Activated CD8-positive, alpha-beta memory T cell treated with anti-CD3 and anti-CD28 coated beads for 36 hours (primary cell): Measurements from ENCODE around the gene ORM1. TPM values are rescaled to one million over a fixed set of nuclear protein-coding genes. Genes with fewer than 3 reads are reported as not detected.

Experiments
- CTCF ChIA-PET: fragments of 350-600 bp; sonication (Branson Sonifier 250); formaldehyde crosslinking; loops from one replicate; lab custom pipeline; 2021; ENCODE audit warnings: antibody characterized with exemption; lab: Charles Lee
- POLR2A ChIA-PET: fragments of 350-600 bp; sonication (Branson Sonifier 250); formaldehyde crosslinking; loops from one replicate; lab custom pipeline; 2021; ENCODE audit warnings: antibody characterized with exemption; lab: Charles Lee
- total RNA-seq, 2 experiments: library from RNA; stranded (reverse); gene quantifications; one replicate each; pipeline ENCODE4 v1.2.3, GENCODE V29; 2021

Gene ORM1
- total RNA-seq, 2 experiments from 2014 or later = not detected

DNA sequence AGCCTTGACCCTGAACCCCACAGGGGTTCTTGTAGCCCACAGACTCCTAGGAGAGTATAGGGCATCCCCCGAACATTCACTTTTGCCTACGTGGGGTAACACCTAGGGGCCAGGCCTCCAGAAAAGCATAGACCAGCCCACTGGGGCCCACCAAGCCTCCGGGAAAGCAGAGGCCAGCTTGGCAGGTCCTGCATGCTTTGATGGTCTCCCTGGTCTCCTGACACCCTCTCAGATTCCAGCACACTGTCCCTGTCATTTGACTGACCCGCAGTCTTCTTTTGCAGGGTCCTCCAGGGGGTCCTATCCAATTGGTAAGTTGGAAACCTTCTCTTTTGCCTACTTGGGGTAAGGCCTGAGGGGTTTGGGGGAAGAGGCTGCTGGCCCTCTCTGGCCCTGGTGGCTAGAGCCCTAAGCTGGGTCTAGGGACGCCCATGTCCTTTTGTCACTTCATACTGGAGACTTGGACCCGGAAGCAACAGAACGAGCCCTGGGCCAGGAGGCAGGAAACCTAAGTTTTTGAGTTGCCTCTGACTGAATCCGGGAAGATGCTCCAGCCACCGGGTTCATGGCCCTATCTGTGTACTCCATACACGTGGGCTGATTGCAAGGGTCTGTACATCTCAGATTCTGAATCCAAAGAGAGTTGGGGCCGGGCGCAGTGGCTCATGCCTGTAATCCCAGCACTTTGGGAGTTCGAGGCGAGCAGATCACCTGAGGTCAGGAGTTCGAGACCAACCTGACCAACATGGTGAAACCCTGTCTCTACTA, 20.9 kb upstream of the ORM1 start:
- CTCF ChIA-PET = no interaction called here

DNA sequence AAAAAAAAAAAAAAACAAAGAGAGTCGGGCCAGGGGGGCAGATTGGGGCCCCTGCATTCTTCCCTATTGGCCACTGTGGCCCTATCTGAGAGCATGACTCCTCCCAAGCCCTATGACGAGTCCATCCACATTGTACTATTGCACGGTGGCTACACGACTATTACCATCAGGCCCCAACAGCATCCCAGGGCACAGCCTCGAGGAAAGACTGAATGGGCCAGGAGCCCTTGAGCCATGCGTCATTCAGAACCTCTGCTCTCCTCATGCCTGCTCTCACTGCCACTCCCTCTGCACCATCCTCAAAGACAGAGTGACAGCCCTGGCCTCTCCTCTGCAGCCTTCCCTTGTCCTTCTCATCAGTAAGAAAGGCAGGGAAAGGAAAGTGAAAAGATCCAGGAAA, 20.2 kb upstream of the ORM1 start:
- CTCF ChIA-PET = no interaction called here
- POLR2A ChIA-PET = no interaction called here

More for the DNA sequence above, 20.9 kb upstream of the ORM1 start:
- POLR2A ChIA-PET = no interaction called here

DNA sequence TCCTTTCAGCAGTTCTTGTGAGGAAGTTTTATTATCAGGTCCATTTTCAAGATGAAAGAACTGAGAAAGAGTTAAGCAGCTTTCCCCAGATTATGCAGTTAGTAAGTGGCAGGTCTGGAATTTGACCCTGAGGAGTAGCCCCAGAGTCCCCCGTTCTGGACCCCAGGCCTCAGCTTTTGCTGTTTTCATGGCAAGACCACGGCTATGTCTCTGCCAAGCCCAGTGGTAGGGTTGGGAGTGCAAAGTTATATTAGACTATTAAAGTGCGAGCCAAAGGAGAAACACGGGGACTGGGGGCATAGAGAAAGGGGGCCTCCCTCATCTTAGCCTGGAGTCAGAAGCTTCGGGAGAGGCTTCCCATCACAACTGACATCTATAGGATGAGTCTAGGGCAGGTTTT, 19.3 kb upstream of the ORM1 start:
- ChIA-PET CTCF (interaction anchor here (1.5 kb wide), 1 partner anchor 13 kb away, joined by 9 read pairs; no protein-coding TSS in a partner anchor), POLR2A (no interaction called here)

DNA sequence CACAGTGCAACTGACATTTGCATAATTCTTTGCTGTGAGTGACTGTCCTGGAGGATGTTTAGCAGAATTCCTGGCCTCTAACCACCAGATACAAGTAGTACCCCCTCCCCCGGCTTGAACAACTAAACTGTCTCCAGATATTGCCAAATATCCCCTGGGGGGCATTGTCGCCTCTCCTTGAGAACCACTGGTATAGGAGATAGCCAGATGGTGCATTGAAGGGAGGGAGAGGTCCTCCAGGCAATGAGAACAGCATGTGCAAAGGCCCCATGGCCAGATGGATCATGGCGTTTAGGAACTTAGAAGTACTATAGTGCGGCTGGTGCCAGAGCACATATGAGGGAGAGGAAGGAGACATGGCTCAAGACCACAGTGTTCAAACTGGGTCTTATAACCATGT, 18.9 kb upstream of the ORM1 start:
- ChIA-PET POLR2A (no interaction called here), CTCF (interaction anchor here (1.3 to 1.5 kb wide), 2 partner anchors 13 to 222 kb away, joined by 7 to 9 read pairs; no protein-coding TSS in a partner anchor)

DNA sequence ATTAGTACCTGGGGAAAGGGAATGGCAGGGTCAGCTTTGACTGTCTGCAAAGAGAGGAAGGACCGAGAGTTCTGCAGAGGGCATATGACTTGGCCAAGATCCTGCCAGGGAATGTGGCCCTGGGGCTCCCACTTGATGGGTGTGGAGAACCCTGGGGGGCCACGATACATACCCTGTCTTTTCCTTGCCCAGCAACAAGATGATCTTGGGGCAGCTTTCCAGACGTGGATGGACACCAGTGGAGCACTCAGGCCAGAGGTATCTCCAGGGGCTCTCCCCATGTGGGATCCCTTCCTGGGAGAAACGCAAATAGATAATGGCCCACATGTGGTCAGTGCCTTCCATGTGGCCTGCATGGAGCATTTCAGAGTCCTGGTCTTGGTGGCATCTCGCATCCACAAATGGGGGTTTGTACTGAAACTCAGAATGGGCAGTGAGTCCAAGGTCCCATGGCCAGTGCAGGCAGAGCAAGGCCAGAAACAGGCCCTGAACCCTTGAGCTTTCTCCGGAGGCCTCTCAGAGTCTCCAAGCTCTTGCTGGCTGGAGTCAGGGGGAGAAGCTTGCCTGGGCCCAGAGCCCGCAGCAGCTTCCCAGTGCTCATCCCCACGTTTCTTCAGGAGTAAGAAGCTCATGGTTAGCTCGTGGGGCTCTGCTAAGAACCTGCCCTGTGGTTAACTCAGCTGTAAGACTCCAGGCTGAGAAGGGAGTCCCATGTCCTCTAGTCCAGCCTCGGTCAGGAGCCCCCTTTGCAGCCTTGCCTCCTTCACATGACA, 18.3 kb upstream of the ORM1 start:
- ChIA-PET POLR2A (no interaction called here), CTCF (interaction anchor here (1.3 to 1.5 kb wide), 2 partner anchors 14 to 222 kb away, joined by 7 to 9 read pairs; no protein-coding TSS in a partner anchor)

DNA sequence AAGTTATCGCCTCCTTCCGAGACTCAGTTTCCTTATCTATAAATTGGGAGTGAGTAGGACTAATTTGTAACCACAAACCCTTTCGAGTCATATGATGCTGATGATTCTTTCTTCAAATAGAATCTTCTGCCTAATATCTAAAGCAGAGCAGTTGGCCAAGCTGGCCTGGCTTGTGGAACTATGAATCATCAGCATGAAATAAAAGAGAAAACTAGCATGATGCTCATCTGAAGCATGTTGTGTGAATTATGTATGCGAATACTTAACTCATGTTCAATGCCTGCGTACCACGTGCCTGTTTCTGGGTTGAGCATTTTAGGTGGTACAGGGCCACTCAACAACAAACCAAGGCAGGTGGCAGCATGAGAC, 15.0 kb upstream of the ORM1 start:
- ChIA-PET CTCF (no interaction called here), POLR2A (no interaction called here)

DNA sequence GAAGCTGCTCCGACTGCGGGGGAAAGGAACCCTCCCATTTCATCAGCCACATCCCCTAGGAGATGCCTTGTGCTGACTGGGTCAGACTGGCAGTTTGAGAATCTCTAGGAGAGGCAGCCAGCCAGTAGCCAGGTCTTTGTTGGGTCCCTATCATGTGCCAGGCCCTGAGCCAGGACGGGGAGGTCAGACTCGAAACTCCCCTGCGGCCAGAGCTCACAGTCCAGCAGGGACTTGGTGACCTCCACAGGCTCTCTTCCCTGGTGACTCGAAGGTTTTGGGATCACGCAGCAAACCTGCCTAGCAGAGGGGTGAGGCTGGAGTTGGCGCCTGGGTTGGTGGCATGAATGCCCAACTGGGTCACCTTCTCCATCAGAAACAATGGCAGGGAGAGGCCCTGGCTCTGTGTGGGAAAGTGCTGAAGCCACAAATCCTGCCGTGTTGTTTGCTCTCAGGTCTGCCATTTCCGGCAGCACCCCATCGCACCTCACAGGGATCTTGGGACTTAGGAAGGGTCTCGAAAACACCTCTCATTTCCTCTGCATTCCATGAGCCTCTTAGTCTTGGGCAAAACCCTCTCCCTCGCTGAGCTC, 14.4 kb upstream of the ORM1 start:
- ChIA-PET CTCF (interaction anchor here (0.6 to 0.8 kb wide), 2 partner anchors 18 to 225 kb away, joined by 3 to 4 read pairs; no protein-coding TSS in a partner anchor), POLR2A (no interaction called here)

DNA sequence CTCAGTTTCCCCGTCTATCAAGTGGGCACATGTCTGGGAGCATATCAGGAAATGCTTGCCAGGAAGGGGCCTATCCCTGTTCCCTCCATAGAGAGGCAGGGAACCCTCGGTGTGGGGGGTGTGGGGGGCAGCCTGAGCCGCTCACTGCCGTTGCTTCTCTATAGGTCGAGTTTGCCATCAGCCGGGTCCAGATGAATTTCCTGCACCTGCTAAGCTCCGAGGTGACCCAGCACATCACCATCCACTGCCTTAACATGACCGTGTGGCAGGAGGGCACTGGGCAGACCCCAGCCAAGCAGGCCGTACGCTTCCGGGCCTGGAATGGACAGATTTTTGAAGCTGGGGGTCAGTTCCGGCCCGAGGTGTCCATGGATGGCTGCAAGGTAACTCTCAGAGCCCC, 13.8 kb upstream of the ORM1 start:
- ChIA-PET POLR2A (no interaction called here), CTCF (interaction anchor here (0.8 kb wide), 1 partner anchor 225 kb away, joined by 3 read pairs; no protein-coding TSS in a partner anchor)

DNA sequence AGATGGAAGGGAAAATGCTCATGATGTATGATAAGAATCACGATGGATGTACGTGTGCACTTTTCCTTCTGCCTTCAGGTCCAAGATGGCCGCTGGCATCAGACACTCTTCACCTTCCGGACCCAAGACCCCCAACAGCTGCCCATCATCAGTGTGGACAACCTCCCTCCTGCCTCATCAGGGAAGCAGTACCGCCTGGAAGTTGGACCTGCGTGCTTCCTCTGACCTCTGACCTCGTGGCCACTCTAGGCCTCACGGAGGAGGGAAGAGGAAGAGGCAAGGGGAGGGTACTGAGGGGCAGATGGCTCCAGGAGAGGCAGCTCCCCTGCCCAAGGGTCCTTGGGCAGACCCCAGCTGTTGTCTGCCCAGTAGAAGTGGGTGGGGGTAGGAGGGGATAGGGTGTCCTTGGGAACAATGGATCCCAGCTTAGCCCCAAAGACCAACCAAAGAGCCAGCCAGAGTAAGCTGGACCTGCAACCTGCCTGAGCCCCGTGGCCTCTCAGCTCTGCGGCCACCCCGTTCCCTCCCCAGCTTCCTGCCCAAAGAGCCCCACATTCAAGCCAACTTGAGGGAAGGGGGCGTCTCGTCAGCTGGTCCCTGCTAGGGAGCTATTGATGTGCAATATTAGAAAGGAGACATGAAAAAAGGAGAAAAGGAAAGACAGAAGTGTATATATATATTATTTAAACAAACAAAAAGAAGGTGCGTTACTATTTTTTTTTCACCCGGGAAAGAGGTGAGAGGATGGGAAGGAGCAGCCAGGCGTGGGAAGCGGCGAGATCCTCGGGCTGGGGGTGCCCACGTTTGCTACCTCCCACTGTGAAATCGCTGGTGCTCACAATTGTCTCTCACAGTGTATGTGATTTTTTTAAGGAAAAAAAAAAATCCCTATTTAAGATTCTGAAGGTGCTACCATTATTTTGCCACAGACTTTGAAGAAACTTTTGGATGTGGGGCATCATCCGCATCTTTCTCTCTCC, 12.1 kb upstream of the ORM1 start:
- ChIA-PET CTCF (interaction anchor here (0.9 kb wide), 1 partner anchor 155 kb away, joined by 3 read pairs; the partner anchor contains the start of gene COL27A1), POLR2A (no interaction called here)

DNA sequence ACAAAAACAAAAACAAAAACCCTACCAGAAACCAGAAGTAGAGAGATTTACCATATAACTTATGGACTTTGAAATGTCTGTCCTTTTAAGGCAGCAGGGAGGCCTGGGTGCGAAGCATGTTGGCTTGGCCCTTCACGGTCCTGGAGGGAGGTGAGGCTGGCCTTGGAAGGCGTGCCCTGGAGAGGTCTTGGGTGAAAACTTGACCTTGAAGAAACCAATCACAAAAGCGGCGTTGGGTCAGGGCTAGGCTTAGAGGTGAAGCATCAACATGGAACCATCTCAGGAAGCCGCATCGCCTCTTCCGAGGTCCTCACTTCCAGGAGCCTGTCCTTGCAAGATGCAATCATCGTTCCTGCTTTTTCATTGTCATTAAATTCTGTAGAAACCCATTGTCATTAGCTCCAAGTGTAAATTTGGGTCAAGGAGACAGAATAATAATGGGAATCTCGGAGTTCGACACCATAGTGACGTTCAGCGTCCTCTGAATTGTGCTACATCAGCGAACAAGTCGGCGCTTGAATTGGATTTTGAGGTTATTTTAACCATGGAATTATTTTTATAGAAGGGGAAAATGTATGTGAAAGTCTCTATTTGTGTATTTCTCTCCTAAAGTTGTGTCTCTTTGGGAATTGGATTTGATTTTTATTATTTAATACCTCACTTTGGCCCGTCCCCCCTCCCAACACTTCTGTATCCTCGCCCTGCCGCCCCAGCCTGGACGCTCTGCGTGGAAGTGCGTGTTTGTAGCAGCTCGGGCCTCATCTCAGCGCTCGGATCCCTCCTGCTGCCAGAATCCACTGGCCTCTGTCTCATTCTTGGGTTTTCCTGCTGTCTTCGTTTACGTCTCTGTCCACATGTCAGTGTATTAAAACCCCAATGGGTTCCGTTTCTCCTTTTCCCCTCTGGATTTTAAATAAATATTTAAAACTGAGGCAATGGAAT, 11.1 kb upstream of the ORM1 start:
- POLR2A ChIA-PET = no interaction called here
- CTCF ChIA-PET = no interaction called here

DNA sequence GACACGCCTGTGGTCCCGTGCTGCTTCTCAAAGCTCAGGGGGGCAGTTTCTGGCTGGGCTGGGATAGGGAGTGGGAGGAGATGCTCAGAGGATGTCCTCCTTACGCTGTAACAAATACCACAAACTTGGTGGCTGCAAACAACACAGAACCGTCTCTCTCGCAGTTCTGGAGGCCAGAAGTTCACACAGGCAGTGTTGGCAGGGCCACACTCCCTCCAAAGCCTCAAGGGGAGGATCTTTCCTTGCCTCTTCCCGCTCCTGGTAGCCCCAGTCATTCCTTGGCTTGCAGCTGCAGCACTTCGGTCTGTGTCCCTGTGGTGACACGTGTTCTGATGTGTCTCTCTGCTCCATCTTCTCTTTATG, 10.4 kb upstream of the ORM1 start:
- CTCF ChIA-PET = no interaction called here
- POLR2A ChIA-PET = no interaction called here

DNA sequence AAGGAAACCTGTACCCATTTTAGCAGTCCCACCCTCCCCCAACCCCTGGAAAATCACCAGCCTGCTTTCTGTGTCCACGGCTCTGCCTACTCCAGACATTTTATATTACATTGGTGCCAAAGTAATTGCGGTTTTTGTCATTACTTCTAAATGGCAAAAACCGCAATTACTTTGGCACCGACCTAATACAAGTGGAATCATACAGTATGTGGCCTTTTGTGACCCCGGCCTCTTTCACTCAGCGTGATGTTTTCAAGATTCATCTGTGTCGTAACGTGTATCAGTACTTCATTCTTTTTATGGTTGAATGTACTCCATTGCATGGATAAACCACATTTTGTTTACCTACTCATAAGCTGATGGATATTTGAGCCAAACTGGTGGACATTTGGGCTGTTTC, 9.7 kb upstream of the ORM1 start:
- POLR2A ChIA-PET = no interaction called here
- CTCF ChIA-PET = no interaction called here

DNA sequence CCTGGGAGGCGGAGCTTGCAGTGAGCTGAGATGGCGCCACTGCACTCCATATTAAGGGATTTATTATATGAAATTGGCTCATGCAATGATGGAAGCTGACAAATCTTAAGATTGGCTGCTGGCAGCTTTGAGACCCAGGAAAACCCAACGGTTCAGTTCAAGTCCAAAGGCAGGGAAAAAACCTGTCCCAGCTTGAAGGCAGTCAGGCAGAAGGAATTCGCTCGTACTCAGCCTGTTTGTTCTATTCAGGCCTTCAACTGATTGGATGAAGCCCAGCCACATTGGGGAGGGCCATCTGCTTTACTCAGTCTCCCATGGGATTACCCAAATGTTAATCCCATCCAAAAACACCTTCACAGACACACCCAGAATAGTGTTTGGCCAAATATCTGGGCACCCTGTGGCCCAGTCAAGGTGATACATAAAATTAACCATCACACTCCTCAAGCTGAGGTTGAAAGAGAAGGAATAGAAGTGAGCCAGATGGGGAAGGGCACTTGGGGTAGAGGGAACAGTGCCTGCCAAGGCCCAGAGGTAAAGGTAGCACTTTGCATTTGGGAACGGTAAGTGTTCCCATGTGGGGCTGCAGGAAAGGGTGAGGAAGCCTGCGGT, 8.5 kb upstream of the ORM1 start:
- CTCF ChIA-PET = interaction anchor here (0.6 to 1.9 kb wide), 2 partner anchors 51 to 206 kb away, joined by 3 to 6 read pairs; no protein-coding TSS in a partner anchor
- POLR2A ChIA-PET = no interaction called here

DNA sequence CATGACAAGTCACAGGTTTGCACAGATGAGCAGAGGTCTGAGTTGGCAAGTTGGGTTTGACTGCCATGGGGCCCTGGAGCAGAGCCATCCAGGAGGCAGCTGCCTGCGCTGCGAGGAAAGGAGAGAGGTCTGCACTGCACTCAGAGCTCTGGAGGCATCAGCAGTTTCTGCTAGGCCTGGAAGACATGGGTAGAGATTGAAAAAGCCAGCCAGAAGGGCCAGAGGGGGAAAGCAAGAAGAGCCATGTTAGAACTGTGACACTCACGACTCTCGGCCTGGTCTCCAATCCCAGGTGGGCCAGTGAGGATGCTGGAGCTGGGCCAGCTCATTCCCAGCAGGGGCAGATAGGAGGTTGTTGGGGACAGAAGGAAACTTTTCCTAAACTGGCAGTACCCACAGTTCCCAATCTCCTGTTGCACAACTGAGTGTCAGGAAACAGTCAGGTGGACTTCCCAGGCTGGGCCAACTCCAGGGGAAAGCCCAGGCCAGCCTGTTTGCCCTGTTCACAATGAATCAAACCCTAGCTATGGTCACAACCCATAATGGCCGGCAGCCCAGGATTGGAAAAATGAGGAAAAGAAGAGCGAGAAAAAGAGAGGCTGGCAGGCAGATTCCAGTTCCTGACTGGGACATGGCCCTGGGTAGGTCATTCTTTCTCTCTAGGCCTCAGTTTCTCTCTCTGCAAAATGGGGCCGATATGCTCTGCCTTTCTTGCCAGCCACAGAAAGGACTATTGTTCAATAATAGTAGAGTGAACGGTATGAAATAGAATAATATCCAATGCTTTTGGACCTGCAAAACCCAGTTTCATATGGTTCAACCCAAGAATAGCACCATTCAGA, 7.8 kb upstream of the ORM1 start:
- POLR2A ChIA-PET = no interaction called here
- CTCF ChIA-PET = interaction anchor here (1.9 kb wide), 1 partner anchor 207 kb away, joined by 6 read pairs; no protein-coding TSS in a partner anchor

DNA sequence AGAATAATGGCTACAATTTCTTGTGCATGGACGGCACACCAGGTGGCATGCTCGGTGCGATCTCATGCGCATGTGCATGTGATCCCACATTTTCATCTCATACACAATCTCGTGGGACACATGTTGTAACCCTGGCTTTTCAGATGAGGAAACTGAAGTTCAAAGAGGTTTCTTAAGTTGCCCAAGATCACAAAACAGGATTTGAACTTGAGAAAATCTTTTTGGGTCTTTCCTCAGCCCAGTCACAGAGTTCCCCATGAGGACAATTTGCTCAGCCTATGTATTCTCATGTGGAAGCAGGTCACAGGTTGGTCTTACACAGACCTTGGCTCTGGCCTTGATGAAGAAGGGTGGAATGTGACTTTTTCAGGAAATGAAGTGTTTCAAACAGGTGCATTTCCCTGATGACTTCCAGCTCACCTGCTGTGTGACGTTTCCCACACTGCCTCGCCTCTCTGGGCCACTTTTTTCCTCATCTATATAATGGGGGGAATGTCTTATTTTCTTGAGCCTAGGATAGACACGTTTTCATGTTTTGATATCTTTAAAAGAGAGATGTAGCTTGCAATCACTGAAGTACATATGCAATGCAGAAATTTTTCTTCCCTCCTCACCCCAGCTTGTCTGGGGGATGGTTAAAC, 7.1 kb upstream of the ORM1 start:
- ChIA-PET CTCF (interaction anchor here (1.9 kb wide), 1 partner anchor 208 kb away, joined by 6 read pairs; no protein-coding TSS in a partner anchor), POLR2A (no interaction called here)
